H1 (cell line): ENCODE results near the gene ANP32B. TPM values are rescaled to one million over a fixed set of nuclear protein-coding genes. Genes with fewer than 3 reads are reported as not detected.

Experiments used
- CTCF ChIA-PET: fragments of 300-600 bp; sonication (Branson Sonifier 250); formaldehyde crosslinking; loops from one replicate; lab custom pipeline; 2021; ENCODE audit not compliant: partially characterized antibody; lab: Charles Lee
- POLR2A ChIA-PET: fragments of 300-600 bp; sonication (Branson Sonifier 250); formaldehyde crosslinking; loops from one replicate; lab custom pipeline; 2021; ENCODE audit warnings: inconsistent platforms; ENCODE audit not compliant: partially characterized antibody; lab: Charles Lee
- DNase-seq, 2 experiments: peaks; one replicate each; pipeline versions ENCODE4 v3.0.0 to v3.0.0-alpha.2; 2010 to 2022; ENCODE audit warnings: low spot score in 2 of 2, low read depth in 1 of 2, mixed read lengths in 1 of 2
- FAIRE-seq: peaks from 2 replicates; lab custom pipeline; 2011; peaks lifted over from hg19 to GRCh38; lab: Jason Lieb, UNC
- H2AFZ ChIP-seq: 2 replicates; pipeline ENCODE4 v1.8.1; 2012; ENCODE audit warnings: low read length, inconsistent platforms
- H2AK5ac ChIP-seq: 2 replicates; pipeline ENCODE4 v1.6.1; 2013; ENCODE audit warnings: low read depth, low read length
- H2BK120ac ChIP-seq: replicated peaks from 2 replicates; pipeline ENCODE3; 2013; ENCODE audit warnings: low read depth, low read length, inconsistent platforms
- H2BK12ac ChIP-seq: 2 replicates; pipeline ENCODE4 v1.6.1; 2013; ENCODE audit warnings: low read depth, low read length
- H2BK15ac ChIP-seq: 2 replicates; pipeline ENCODE4 v1.6.1; 2013; ENCODE audit warnings: low read length
- H2BK20ac ChIP-seq: 2 replicates; pipeline ENCODE4 v1.6.1; 2013; ENCODE audit warnings: low read length
- H2BK5ac ChIP-seq: 2 replicates; pipeline ENCODE4 v1.6.1; 2013; ENCODE audit warnings: low read depth, low read length
- H3K14ac ChIP-seq: 2 replicates; pipeline ENCODE4 v1.6.1; 2013; ENCODE audit warnings: inconsistent platforms; ENCODE audit not compliant: insufficient read length
- H3K18ac ChIP-seq: 2 replicates; pipeline ENCODE4 v1.6.1; 2013; ENCODE audit warnings: low read length; ENCODE audit errors: extremely low read depth
- H3K23ac ChIP-seq: 2 replicates; pipeline ENCODE4 v1.6.1; 2013; ENCODE audit warnings: inconsistent platforms; ENCODE audit not compliant: insufficient read length
- H3K23me2 ChIP-seq: 2 replicates; pipeline ENCODE4 v1.6.1; 2013; ENCODE audit warnings: low read depth, low read length
- H3K27ac ChIP-seq: 2 replicates; pipeline ENCODE4 v1.6.1; 2011; ENCODE audit warnings: low read depth, low read length, inconsistent platforms
- H3K27me3 ChIP-seq, 4 experiments: replicated peaks in 1 of 4; 1 replicate in 1 of 4; 2 replicates in 3 of 4; pipeline versions ENCODE4 v1.6.1 to v1.8.1; 2011 to 2013; ENCODE audit warnings: low read length in 3 of 4, mild to moderate bottlenecking in 3 of 4, inconsistent platforms in 2 of 4, mixed read lengths in 2 of 4, moderate library complexity in 1 of 4; ENCODE audit not compliant: control insufficient read depth in 3 of 4, insufficient read depth in 3 of 4; ENCODE audit errors: extremely low read depth in 1 of 4
- H3K36me3 ChIP-seq, 4 experiments: 2 replicates each; pipeline versions ENCODE4 v1.6.1 to v1.8.1; 2011 to 2013; ENCODE audit warnings: mild to moderate bottlenecking in 4 of 4, low read length in 3 of 4, moderate library complexity in 2 of 4, control low read depth in 1 of 4, inconsistent platforms in 1 of 4; ENCODE audit not compliant: insufficient read depth in 4 of 4, control insufficient read depth in 2 of 4
- H3K4ac ChIP-seq: replicated peaks from 2 replicates; pipeline ENCODE3; 2013; ENCODE audit warnings: low read length, low read depth, mixed read lengths, inconsistent platforms; ENCODE audit not compliant: insufficient read length
- H3K4me1 ChIP-seq, 4 experiments: replicated peaks in 1 of 4; 1 replicate in 1 of 4; 2 replicates in 3 of 4; pipeline versions ENCODE4 v1.6.1 to v1.8.1; 2011 to 2013; ENCODE audit warnings: low read length in 3 of 4, inconsistent platforms in 2 of 4, mixed read lengths in 1 of 4; ENCODE audit not compliant: insufficient read depth in 4 of 4, control insufficient read depth in 3 of 4
- H3K4me2 ChIP-seq, 2 experiments: 2 replicates each; pipeline versions ENCODE4 v1.6.1 to v1.8.1; 2011 to 2013; ENCODE audit warnings: low read depth in 2 of 2, low read length in 2 of 2, control low read depth in 1 of 2, inconsistent platforms in 1 of 2, mild to moderate bottlenecking in 1 of 2; ENCODE audit not compliant: insufficient read depth in 1 of 2
- H3K4me3 ChIP-seq, 4 experiments: fragments of 200-600, 300-600 bp in 1 of 4; sonication (generic), shearing (Covaris generic), sonication (Bioruptor Twin) in 1 of 4; 2 replicates each; pipeline versions ENCODE4 v1.5.1 to v1.8.1; 2011 to 2016; ENCODE audit warnings: low read length in 4 of 4, low read depth in 3 of 4, control low read depth in 2 of 4, inconsistent platforms in 2 of 4, mild to moderate bottlenecking in 2 of 4, mixed read lengths in 1 of 4, moderate library complexity in 1 of 4; ENCODE audit not compliant: insufficient read depth in 2 of 4; ENCODE audit errors: extremely low read depth in 1 of 4
- H3K56ac ChIP-seq: replicated peaks from 2 replicates; pipeline ENCODE3; 2013; ENCODE audit warnings: low read depth, mild to moderate bottlenecking, mixed read lengths, low read length, inconsistent platforms; ENCODE audit not compliant: insufficient read length
- H3K79me1 ChIP-seq: 2 replicates; pipeline ENCODE4 v1.6.1; 2013; ENCODE audit warnings: low read depth, low read length, control low read depth
- H3K79me2 ChIP-seq, 2 experiments: 2 replicates each; pipeline versions ENCODE4 v1.6.1 to v1.8.1; 2012 to 2013; ENCODE audit warnings: low read length in 2 of 2, mild to moderate bottlenecking in 2 of 2, inconsistent platforms in 1 of 2; ENCODE audit not compliant: insufficient read depth in 2 of 2, control insufficient read depth in 1 of 2
- H3K9ac ChIP-seq, 4 experiments: replicated peaks in 1 of 4; 1 replicate in 1 of 4; 2 replicates in 3 of 4; pipeline versions ENCODE4 v1.6.1 to v1.8.1; 2011 to 2013; ENCODE audit warnings: low read depth in 3 of 4, low read length in 3 of 4, control low read depth in 2 of 4, mild to moderate bottlenecking in 2 of 4, moderate library complexity in 2 of 4, inconsistent platforms in 1 of 4; ENCODE audit errors: extremely low read depth in 1 of 4
- H3K9me3 ChIP-seq, 2 experiments: 2 replicates each; pipeline versions ENCODE4 v1.6.1 to v1.8.1; 2012 to 2013; ENCODE audit warnings: mild to moderate bottlenecking in 2 of 2, moderate library complexity in 2 of 2, control low read depth in 1 of 2, inconsistent platforms in 1 of 2, low read depth in 1 of 2, low read length in 1 of 2, mixed read lengths in 1 of 2; ENCODE audit not compliant: insufficient read depth in 2 of 2
- H4K20me1 ChIP-seq, 2 experiments: replicated peaks in 1 of 2; 2 replicates each; pipeline versions ENCODE3 to v1.8.1; 2011 to 2013; ENCODE audit warnings: inconsistent platforms in 2 of 2, low read length in 2 of 2, mild to moderate bottlenecking in 1 of 2; ENCODE audit not compliant: insufficient read depth in 2 of 2, control insufficient read depth in 1 of 2
- H4K5ac ChIP-seq: 2 replicates; pipeline ENCODE4 v1.6.1; 2013; ENCODE audit warnings: low read length, low read depth, mixed read lengths, inconsistent platforms; ENCODE audit not compliant: insufficient read length
- H4K8ac ChIP-seq: 2 replicates; pipeline ENCODE4 v1.8.0; 2013; ENCODE audit warnings: mild to moderate bottlenecking, moderate library complexity, low read length, inconsistent platforms; ENCODE audit not compliant: insufficient read depth; ENCODE audit errors: extremely low read depth
- H4K91ac ChIP-seq: replicated peaks from 2 replicates; pipeline ENCODE3; 2013; ENCODE audit warnings: low read length, mixed read lengths, inconsistent platforms; ENCODE audit not compliant: insufficient read length
- YY1 ChIP-seq: IDR thresholded peaks from 2 replicates; pipeline ENCODE4 v1.6.1; 2011; ENCODE audit warnings: low read depth, mild to moderate bottlenecking, low read length
- polyA plus RNA-seq, 7 experiments: library from polyadenylated mRNA; depleted of rRNA in 3 of 7; stranded (reverse) in 5 of 7; unstranded in 2 of 7; fragments of >200 nt in 5 of 7; fragments of 200-250 nt in 2 of 7; gene quantifications; 1 replicate in 5 of 7; 2 replicates in 1 of 7; 4 replicates in 1 of 7; pipeline versions ENCODE4 v1.2.1 to v1.2.3, GENCODE V29; 2011 to 2013; ENCODE audit warnings: missing spikeins in 2 of 7, mixed read lengths in 2 of 7
- total RNA-seq: library from RNA; stranded (reverse); fragmentation: NEBNext Ultra II Directional; extraction: Animal tissue kit (Norgen Biotek cat#: 25700); gene quantifications from 2 replicates; pipeline ENCODE4 v1.2.1, GENCODE V29; 2021
- TF ChIP-seq, protein P1 (sequence below): fragments of 300-600 bp; sonication (generic); IDR thresholded peaks from 2 replicates; pipeline ENCODE4 v1.7.1; 2012; ENCODE audit warnings: low read length, moderate library complexity, mild to moderate bottlenecking, inconsistent platforms; ENCODE audit not compliant: insufficient replicate concordance

ANP32B gene
- total and polyA plus RNA-seq, 2 of the 8 experiments (the other 6 are each of a cell fraction or from before 2014, with no cell fraction given) = 7.6 to 88.1 TPM

DNA sequence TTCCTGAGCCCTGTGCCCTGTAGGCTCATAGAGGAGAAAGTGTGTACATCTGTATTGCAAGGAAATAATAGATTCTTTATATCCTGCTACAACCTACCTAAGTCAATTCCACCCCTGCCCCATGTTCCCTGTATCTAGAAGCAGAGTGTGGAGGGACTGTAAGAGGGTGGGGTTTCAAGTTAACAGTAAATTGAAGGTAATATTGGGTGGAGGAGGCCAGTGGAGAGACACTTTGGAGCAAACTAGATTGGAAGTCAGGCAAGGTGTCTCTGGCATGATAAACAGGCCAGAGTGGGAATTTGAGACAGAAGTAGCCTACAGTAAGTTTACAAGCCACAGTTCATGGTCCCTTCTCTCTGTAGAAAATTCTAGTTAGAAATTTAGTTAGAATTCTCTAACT, 42.9 kb upstream of the ANP32B start:
- DNase-seq = no peak
- no peak overlapping the region for H4K5ac ChIP-seq
- no peak for TF ChIP-seq YY1
- TF ChIP-seq, protein P1, sequence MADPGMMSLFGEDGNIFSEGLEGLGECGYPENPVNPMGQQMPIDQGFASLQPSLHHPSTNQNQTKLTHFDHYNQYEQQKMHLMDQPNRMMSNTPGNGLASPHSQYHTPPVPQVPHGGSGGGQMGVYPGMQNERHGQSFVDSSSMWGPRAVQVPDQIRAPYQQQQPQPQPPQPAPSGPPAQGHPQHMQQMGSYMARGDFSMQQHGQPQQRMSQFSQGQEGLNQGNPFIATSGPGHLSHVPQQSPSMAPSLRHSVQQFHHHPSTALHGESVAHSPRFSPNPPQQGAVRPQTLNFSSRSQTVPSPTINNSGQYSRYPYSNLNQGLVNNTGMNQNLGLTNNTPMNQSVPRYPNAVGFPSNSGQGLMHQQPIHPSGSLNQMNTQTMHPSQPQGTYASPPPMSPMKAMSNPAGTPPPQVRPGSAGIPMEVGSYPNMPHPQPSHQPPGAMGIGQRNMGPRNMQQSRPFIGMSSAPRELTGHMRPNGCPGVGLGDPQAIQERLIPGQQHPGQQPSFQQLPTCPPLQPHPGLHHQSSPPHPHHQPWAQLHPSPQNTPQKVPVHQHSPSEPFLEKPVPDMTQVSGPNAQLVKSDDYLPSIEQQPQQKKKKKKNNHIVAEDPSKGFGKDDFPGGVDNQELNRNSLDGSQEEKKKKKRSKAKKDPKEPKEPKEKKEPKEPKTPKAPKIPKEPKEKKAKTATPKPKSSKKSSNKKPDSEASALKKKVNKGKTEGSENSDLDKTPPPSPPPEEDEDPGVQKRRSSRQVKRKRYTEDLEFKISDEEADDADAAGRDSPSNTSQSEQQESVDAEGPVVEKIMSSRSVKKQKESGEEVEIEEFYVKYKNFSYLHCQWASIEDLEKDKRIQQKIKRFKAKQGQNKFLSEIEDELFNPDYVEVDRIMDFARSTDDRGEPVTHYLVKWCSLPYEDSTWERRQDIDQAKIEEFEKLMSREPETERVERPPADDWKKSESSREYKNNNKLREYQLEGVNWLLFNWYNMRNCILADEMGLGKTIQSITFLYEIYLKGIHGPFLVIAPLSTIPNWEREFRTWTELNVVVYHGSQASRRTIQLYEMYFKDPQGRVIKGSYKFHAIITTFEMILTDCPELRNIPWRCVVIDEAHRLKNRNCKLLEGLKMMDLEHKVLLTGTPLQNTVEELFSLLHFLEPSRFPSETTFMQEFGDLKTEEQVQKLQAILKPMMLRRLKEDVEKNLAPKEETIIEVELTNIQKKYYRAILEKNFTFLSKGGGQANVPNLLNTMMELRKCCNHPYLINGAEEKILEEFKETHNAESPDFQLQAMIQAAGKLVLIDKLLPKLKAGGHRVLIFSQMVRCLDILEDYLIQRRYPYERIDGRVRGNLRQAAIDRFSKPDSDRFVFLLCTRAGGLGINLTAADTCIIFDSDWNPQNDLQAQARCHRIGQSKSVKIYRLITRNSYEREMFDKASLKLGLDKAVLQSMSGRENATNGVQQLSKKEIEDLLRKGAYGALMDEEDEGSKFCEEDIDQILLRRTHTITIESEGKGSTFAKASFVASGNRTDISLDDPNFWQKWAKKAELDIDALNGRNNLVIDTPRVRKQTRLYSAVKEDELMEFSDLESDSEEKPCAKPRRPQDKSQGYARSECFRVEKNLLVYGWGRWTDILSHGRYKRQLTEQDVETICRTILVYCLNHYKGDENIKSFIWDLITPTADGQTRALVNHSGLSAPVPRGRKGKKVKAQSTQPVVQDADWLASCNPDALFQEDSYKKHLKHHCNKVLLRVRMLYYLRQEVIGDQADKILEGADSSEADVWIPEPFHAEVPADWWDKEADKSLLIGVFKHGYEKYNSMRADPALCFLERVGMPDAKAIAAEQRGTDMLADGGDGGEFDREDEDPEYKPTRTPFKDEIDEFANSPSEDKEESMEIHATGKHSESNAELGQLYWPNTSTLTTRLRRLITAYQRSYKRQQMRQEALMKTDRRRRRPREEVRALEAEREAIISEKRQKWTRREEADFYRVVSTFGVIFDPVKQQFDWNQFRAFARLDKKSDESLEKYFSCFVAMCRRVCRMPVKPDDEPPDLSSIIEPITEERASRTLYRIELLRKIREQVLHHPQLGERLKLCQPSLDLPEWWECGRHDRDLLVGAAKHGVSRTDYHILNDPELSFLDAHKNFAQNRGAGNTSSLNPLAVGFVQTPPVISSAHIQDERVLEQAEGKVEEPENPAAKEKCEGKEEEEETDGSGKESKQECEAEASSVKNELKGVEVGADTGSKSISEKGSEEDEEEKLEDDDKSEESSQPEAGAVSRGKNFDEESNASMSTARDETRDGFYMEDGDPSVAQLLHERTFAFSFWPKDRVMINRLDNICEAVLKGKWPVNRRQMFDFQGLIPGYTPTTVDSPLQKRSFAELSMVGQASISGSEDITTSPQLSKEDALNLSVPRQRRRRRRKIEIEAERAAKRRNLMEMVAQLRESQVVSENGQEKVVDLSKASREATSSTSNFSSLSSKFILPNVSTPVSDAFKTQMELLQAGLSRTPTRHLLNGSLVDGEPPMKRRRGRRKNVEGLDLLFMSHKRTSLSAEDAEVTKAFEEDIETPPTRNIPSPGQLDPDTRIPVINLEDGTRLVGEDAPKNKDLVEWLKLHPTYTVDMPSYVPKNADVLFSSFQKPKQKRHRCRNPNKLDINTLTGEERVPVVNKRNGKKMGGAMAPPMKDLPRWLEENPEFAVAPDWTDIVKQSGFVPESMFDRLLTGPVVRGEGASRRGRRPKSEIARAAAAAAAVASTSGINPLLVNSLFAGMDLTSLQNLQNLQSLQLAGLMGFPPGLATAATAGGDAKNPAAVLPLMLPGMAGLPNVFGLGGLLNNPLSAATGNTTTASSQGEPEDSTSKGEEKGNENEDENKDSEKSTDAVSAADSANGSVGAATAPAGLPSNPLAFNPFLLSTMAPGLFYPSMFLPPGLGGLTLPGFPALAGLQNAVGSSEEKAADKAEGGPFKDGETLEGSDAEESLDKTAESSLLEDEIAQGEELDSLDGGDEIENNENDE = no peak

More for the DNA sequence above, 42.9 kb upstream of the ANP32B start:
- no peak overlapping the region for H2BK120ac ChIP-seq
- H3K4me2 ChIP-seq = no peak overlapping the region
- H2AK5ac ChIP-seq = no peak overlapping the region
- no peak overlapping the region for H3K56ac ChIP-seq
- no peaks in the 10 kb centered on the region for H4K20me1 ChIP-seq
- H3K9ac ChIP-seq = no peak overlapping the region
- no peak overlapping the region for H2BK12ac ChIP-seq
- H3K27ac ChIP-seq = no peak overlapping the region
- no peak overlapping the region for H2BK20ac ChIP-seq
- H2BK5ac ChIP-seq = no peak overlapping the region
- CTCF ChIA-PET = no interaction called here
- H3K36me3 ChIP-seq = no peaks in the 10 kb centered on the region
- no peak overlapping the region for H3K18ac ChIP-seq
- no peaks in the 10 kb centered on the region for H3K79me1 ChIP-seq
- no peaks in the 10 kb centered on the region for H3K4me1 ChIP-seq
- H3K23ac ChIP-seq = no peak overlapping the region
- H3K4me3 ChIP-seq = no peak overlapping the region
- H3K4ac ChIP-seq = no peak overlapping the region
- H2BK15ac ChIP-seq = no peak overlapping the region
- no peaks in the 10 kb centered on the region for H3K79me2 ChIP-seq
- no peaks in the 10 kb centered on the region for H3K9me3 ChIP-seq
- no peak overlapping the region for H4K8ac ChIP-seq
- no peak overlapping the region for H2AFZ ChIP-seq
- peaks cover 0 to 27% (median 8%) of the 10 kb centered on the region in 4 experiments; a peak in 5 of 7 replicates for H3K27me3 ChIP-seq
- POLR2A ChIA-PET = no interaction called here
- no peaks in the 10 kb centered on the region for H3K23me2 ChIP-seq
- H4K91ac ChIP-seq = no peak overlapping the region
- no peak overlapping the region for H3K14ac ChIP-seq
- FAIRE-seq = no peak
